ENCODE results near the gene HOMER1.

- no peak for TF ChIP-seq CTCF (IDR thresholded peaks at IDR 0.05; ENCODE audit: insufficient read depth, low read length, poor library complexity, severe bottlenecking)
- TF ChIP-seq EZH2phosphoT487 (conservative IDR thresholded peaks at IDR 0.05; ENCODE audit: low read length): no peak
Measured at GRCh38 chr5:79418276-79418675, 95.7 kb downstream of the HOMER1 start.

All from SU-DHL-6 (cell line).